Measurements from ENCODE around the gene ADAM21. TPM values are rescaled to one million over a fixed set of nuclear protein-coding genes. Genes with fewer than 3 reads are reported as not detected.
A peak's percentile ranks its signal among the peaks of the same experiment; 100 is the strongest.
"Not testable (repeated sequence)": the region's sequence is repeated elsewhere in the genome, so short reads cannot be mapped to it uniquely, and the experiment has no call there.

ADAM21 gene
- total RNA-seq (ENCODE audit: insufficient read depth, low replicate concordance), result 3.4 TPM

- no peak for DNase-seq (ENCODE audit: low spot score)
These were observed at the start of gene ADAM21 for GRCh38 chr14:70451874-70452273. Gene ADAM21 (plus strand): TSS chr14:70452174. CDS start chr14:70457500, 5,326 bp downstream.

GRCh38 chr14:70403335-70403734 is 48.6 kb upstream of the ADAM21 start:
- not testable (repeated sequence) for DNase-seq (ENCODE audit: low spot score)

GRCh38 chr14:70406216-70406615 is 45.8 kb upstream of the ADAM21 start:
- not testable (repeated sequence) for DNase-seq (ENCODE audit: low spot score)

- no peak for DNase-seq (ENCODE audit: low spot score)
These were observed 44.4 kb upstream of the ADAM21 start for GRCh38 chr14:70407621-70408020.

GRCh38 chr14:70415788-70416187 is 36.2 kb upstream of the ADAM21 start:
- no peak for DNase-seq (ENCODE audit: low spot score)

DNA sequence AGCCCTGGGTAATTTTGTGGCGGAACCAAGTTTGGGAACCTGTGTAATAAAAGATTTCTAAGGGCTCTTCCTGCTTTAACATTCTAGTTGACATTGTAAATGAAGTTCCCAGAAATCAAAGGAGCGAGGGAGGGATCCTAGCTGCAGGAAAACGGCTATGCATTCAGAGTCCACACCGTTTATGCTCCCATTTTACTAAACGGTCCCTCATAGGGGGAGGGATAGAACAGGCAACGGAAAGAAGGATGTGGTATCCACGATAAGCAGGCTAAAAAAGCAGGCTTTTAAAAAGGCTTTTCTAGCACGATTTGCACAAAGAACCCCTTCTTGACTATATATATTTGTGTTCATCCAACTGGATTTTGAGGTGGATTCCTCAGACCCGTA is 35.6 kb upstream of the ADAM21 start:
- DNase-seq (ENCODE audit: low spot score), result peak; percentile 15

GRCh38 chr14:70416725-70417349 is 35.1 kb upstream of the ADAM21 start, which contains the start of gene SYNJ2BP:
Gene SYNJ2BP (minus strand): TSS chr14:70417090. CDS start chr14:70416963, 127 bp downstream.
- DNase-seq (ENCODE audit: low spot score), result peak; percentile 74

DNA sequence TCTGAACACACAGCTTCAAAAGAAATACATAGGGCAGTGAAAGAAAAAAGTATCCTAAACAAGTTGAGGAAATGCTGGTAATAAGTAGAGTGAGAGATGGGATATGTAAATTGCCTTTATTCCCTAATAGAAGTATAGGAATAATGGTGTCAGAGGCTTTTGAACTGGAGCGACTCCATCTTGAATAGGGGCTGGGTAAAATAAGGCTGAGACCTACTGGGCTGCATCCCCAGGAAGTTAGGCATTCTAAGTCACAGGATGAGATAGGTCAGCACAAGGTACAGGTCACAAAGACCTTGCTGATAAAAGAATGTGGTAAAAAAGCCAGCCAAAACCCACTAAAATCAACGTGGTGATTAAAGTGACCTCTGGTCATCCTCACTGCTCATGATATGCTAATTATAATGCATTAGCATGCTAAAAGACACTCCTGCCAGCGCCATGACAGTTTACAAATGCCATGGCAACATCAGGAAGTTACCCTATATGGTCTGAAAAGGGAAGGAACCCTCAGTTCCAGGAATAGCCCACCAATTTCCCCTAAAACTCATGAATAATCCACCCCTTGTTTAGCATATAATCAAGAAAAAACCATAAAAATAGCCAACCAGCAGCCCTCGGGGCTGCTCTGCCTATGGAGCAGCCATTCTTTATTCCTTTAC is 32.6 kb upstream of the ADAM21 start:
- not testable (repeated sequence) for DNase-seq (ENCODE audit: low spot score)

GRCh38 chr14:70422538-70422937 is 29.4 kb upstream of the ADAM21 start:
- DNase-seq (ENCODE audit: low spot score), result no peak

- no peak for DNase-seq (ENCODE audit: low spot score)
These were observed 26.6 kb upstream of the ADAM21 start for GRCh38 chr14:70425354-70425753.

DNA sequence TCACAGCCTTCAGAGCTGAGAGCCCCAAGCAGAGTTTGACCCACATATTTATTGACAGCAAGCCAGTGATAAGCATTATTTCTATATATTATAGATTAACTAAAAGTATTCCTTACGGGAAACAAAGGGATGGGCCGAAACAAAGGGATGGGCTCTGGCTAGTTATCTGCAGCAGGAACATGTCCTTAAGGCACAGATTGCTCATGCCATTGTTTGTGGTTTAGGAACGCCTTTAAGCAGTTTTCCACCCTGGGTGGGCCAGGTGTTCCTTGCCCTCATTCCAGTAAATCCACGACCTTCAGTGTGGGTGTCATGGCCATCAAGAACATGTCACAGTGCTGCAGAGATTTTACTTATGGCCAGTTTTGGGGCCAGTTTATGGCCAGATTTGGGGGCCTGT is 25.4 kb upstream of the ADAM21 start:
- DNase-seq (ENCODE audit: low spot score), result not testable (repeated sequence)

GRCh38 chr14:70436867-70437266 is 15.1 kb upstream of the ADAM21 start:
- no peak for DNase-seq (ENCODE audit: low spot score)

DNA sequence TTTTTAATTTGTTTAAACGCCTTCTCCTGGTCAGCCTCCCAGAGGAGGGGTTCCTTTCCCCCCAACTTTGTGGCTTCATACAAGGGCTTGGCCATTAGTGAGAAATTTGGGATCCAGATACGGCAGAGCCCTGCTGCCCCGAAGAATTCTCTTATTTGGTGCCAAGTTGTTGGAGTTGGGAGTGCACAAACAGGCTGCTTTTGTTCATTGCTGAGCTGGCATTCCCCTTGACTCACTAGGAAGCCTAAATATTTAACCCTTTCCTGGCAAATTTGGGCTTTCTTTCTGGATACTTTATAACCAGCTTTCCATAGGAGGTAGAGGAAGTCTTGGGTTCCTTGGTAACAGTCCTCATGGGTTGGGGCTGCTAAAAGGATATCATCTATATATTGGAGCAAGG is 10.3 kb upstream of the ADAM21 start:
- no peak for DNase-seq (ENCODE audit: low spot score)

DNA sequence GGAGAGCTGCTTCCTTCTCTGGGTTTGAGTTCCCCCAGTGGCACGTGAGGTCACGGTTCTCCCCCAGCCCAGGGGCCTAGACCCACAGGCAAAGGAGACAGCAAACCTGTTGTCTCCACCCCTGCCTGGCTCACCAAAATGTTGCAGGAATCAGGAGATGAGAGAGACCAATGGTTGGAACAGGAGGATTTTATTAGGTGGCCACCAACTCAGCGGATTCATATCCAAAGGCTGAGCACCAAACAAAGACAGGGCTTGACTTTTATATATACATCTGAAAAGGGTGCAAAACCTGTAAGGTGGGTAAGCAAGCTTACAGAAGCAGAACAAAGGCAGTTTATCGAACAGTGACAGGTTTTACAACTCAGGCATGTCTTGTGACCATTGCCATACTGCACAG is 9.2 kb upstream of the ADAM21 start:
- DNase-seq (ENCODE audit: low spot score), result no peak

DNA sequence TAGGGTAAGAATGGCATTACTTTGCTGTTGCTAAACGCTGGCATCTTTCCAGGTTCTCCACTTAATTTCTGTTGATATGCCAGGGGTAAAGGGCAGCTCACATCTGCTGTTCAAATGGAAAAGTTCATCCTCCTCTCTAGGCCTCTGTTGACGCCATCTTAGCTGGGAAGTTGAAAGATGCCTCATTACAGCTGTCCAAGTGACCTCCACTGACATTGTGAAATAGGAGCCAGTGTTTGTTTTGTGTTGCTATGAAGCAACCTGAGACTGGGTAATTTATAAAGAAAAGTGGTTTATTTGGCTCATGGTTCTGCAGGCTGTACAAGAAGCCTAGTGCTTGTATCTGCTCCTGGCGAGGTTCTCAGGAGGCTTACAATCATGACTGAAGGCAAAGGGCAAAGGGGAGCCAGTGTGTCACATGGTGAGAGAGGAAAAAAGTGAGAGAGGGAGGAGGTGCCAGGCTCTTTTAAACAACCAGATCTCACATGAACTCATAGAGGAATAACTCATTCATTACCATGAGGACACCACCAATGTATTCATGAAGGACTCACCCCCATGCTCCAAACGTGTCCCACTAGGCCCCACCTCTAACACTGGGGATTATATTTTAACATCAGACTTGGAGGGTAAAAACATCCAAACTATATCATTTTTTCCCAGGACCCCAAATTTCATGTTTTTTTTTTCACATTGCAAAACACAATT is 3.2 kb upstream of the ADAM21 start:
- DNase-seq (ENCODE audit: low spot score), result no peak

DNA sequence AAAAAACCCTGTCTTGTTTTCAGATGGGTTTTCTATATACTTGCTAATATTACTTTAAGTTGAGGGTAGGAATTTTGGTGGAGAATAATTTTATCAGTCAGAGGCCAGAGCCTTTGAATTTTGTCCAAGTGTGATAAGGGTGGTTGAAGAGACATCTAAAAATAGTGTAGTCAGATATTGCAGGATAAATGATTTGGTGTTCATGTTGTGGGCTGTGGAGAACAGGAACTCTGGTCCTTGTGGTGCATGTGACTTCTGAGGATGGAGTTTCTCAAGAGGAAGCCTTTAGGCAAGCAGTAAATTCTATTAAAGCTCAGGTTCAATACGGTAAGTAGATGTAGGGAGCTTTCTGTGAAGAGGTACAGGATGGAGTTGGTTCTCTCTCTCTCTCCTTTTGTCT is 2.8 kb downstream of the ADAM21 start:
- DNase-seq (ENCODE audit: low spot score), result peak; percentile 13

- DNase-seq (ENCODE audit: low spot score), result no peak
These were observed 16.8 kb downstream of the ADAM21 start for GRCh38 chr14:70468731-70469130.

DNA sequence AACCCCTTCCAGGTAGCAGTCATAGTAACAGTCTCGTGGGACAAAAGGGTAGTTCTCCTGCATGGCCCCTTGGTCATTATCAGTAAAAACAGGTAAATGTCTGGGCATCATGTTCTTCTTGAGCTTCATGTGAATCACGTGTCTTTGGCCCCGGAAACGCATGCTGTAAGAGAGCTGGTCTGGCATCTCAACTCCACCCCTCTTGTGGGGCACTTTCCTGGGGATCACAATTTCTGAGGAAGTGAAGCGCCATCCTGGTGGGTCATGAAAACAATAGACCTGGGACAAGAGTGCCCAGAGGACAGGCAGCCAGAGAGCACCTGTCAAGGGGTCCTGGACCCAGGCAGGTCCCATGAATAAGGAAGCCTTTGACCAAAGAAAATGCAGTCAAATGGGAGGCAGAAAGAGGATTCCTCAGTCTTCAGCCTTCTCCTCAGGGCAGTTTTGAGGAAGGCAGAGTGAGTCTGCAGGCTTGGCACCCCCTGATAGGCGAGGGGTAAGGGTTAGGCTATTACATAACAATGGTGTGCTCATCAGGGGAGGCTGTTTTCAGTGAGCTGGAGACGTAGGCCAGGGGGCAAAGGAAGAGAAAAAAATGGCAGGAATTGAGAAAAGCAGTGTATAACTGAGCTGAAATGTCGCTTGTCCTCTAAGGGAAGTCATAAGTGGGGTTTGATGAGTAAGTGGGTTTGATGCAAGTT is 19.0 kb downstream of the ADAM21 start:
- not testable (repeated sequence) for DNase-seq (ENCODE audit: low spot score)

DNA sequence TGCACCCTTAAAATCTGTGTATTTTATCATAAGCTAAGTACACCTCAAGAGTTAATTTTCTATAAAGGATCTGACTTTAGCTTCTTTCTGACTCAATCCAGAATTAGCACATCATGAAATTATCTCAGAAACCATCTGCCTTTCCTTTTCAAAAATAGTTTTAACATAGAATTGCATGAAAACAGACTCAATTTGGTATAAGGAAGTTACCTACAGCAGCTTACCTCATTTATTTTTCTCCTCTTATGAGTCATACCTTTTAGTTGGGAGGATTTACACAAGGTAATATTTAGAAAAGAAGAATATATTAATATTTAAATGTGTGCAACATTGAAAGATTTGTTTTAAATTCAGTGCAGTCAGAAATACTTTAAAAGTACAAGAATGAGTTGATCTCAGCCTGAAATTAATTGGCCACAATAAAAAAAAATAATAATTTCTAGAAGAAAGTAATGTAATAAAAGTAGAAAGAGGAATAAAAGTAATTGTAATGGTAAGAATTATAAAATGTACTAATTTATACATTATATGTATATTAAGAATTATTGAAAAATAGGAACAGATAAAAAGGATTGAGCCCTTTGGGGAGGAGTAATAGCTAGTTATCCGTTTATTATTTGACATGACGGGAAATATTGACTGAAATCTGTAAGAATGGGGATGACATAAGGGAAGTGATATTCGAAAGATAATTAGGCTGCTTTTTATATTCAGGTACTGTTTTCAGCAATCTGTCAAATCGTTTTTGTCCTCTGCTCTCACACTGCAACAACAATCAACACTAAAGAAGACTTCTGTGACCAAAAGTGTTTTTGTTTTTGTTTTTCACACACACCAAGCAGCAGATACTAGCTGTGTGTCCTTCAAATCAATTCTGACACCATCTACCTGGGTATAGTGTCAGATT is 20.5 kb downstream of the ADAM21 start:
- DNase-seq (ENCODE audit: low spot score), result no peak

DNA sequence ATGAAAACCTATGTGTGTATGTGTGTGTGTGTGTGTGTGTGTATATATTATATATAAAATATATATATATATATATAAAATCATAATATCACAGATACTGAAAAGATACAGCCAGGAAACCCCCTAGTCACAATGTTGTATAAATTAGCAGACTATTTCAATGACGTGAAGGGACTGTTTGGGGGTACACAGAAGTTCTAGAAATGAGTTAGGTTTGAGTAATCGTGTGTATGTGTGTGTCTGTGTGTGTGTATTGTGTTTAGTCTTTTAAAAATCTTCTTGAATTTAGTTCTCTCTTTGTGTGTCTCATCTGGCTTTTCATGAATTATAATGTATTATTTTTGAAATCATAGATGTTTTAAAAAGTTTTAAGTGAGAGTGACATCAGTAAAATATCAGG is 21.9 kb downstream of the ADAM21 start:
- DNase-seq (ENCODE audit: low spot score), result no peak

DNA sequence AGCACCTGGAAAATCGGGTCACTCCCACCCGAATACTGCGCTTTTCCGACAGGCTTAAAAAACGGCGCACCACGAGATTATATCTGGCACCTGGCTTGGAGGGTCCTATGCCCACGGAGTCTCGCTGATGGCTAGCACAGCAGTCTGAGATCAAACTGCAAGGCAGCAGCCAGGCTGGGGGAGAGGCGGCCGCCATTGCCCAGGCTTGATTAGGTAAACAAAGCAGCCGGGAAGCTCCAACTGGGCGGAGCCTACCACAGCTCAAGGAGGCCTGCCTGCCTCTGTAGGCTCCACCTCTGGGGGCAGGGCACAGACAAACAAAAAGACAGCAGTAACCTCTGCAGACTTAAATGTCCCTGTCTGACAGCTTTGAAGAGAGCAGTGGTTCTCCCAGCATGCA is 23.5 kb downstream of the ADAM21 start:
- not testable (repeated sequence) for DNase-seq (ENCODE audit: low spot score)

Data from umbilical cord (tissue), 2 donors.